HG02885 (cell line): Measurements from ENCODE around the gene DPP7.
A peak's percentile ranks its signal among the peaks of the same experiment; 100 is the strongest.

ENCODE experiments used
- ATAC-seq: cut with Tn5 transposase; IDR thresholded peaks from one replicate; pipeline ENCODE4 v1.9.1; 2021; ENCODE audit warnings: mild to moderate bottlenecking; ENCODE audit not compliant: unreplicated experiment, poor library complexity

Gene DPP7

DNA sequence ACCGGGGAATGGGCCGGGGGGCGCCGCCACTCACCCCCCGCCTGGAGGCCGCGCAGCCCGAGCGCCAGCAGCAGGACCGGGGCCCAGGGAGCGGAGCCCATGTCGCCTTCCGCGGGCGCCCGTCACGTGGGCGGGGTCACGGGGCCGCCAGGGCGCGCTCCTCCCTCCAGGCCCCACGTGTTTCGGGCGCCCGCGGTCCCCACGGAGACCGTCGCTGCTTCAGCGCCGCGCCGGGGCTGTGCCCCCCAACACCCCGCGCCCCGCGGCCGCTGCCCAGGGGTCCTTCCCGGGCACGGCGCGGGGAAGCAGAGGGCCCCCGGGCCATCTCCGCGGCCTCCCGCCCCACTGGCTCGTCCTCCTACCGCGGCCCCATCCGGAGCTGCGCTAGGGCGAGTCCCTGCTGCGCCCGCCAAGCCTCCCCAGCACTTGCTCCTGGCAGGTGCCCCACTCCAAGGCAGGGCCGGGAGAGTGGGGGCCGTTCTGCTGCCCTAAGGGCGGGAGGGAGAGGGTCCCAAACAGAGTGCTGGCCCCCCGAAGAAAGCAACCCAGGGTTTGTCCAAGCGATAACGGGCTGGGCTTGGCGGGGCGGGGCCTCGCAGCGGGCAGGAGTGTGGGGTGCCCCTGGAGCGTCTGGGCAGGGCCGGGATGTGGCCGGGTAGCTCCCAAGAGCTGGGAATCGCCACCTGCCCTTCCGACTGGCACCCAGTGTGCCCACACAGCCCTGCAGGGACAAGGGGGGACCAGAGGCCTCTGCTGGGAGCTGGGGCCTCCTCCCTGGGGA lies at the start of gene DPP7:
Gene DPP7 (minus strand): TSS at position 121 of the 781 bp plus-strand sequence. CDS start 20 bp downstream, at position 101.
- ATAC-seq: peak; percentile 82

DNA sequence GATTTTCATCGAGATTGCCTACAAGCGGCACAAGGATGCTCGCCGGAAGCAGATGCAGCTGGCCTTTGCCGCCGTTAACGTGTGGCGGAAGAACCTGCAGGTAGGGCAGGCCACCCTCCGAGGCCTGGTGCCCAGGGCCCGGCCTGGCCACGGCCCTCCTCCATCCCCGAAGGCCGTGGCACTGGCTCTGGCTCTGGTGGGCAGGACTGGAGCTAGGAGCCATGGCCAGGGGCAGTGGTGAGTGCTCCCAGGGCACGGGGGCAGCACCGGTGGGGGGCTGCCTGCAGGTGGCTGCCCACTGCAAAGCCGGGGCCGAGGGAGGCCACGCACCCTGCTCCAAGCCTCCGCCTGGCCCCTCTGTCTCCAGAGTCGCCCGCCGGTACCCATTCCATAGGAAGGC lies 49.3 kb upstream of the DPP7 start:
- no peak for ATAC-seq

GRCh38 chr9:137163365-137163715 lies 48.8 kb upstream of the DPP7 start:
- no peak for ATAC-seq

DNA sequence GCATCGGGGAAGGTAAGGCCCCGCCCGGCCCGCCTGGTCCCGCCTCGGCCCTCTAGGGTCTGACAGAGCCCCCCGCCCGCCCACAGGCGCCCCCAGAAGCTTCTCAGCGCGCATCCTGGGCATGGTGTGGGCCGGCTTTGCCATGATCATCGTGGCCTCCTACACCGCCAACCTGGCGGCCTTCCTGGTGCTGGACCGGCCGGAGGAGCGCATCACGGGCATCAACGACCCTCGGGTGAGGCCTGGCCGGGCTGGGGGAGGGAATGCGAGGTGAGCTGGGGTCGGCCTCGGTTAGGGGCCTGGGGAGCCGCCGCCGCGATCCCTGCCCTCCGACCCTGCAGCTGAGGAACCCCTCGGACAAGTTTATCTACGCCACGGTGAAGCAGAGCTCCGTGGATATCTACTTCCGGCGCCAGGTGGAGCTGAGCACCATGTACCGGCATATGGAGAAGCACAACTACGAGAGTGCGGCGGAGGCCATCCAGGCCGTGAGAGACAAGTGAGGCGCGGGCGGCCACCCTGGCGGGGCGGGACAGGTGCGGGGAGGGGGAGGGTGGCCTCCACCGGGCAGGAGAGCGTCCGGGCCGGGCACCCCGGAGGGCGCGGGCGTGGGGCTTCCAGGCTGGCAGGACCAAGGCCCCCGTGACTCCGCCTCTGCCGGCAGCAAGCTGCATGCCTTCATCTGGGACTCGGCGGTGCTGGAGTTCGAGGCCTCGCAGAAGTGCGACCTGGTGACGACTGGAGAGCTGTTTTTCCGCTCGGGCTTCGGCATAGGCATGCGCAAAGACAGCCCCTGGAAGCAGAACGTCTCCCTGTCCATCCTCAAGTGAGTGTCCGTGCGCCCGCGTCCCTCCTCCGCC lies 48.2 kb upstream of the DPP7 start:
- ATAC-seq: no peak

DNA sequence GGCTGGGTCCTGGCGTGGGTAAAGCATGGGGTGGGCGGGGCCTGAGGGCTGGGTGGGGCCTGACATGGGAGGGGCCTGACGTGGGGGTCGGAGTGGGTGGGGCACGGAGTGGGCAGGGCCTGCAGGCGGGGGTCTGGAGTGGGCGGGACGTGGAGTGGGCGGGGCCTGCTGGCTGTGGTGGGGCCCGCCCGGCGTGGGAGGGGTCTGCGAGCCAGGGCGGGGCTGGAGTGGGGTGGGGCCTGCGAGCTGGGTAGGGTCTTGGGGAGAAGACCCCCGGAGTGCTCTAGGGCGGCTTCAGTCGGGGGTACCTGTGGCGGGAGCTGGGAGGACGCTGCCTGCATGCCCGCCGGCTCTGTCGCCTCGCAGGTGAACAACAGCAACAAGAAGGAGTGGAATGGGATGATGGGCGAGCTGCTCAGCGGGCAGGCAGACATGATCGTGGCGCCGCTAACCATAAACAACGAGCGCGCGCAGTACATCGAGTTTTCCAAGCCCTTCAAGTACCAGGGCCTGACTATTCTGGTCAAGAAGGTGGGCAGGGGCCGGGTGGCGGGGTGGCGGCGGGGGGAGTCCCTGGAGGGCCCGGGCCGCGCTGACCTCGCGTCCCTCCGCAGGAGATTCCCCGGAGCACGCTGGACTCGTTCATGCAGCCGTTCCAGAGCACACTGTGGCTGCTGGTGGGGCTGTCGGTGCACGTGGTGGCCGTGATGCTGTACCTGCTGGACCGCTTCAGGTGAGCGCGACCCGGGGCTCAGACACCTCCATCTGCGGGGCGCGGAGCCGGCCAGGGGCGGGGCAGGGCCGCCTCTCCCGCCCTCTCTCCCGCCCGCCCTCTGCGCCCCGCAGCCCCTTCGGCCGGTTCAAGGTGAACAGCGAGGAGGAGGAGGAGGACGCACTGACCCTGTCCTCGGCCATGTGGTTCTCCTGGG lies 47.3 kb upstream of the DPP7 start:
- ATAC-seq: no peak

DNA sequence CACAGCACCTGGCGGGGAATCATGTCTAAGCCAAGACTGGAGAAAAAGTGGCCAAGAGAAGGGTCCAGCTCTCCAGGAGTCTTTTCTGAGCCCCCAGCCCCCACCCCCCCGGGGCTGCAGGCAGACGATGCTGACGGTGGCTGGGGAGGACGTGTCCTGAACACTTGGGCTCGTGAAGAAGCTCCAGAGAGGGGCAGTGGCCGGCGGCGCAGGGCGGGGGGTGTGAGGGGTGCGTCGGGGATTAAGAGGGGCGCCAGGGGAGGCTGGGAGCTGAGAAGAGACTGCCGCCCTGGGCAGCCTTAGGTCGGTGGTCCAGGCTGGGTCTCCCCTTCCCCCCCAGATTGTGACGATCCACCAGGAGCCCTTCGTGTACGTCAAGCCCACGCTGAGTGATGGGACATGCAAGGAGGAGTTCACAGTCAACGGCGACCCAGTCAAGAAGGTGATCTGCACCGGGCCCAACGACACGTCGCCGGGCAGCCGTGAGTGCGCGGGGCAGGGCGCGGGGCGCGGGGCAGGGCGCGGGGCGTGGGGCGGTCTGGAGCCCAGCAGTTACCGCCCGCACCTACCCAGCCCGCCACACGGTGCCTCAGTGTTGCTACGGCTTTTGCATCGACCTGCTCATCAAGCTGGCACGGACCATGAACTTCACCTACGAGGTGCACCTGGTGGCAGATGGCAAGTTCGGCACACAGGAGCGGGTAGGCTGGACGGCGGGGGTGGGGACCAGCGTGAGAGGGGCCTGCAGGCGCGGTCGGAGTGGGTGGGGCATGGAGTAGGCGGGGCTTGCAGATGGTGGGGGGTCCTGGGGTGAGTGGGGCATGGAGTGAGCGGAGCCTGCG lies 46.4 kb upstream of the DPP7 start:
- no peak for ATAC-seq

GRCh38 chr9:137160054-137160425 lies 45.5 kb upstream of the DPP7 start:
- ATAC-seq: no peak

GRCh38 chr9:137159105-137160053 lies 44.8 kb upstream of the DPP7 start:
- no peak for ATAC-seq

DNA sequence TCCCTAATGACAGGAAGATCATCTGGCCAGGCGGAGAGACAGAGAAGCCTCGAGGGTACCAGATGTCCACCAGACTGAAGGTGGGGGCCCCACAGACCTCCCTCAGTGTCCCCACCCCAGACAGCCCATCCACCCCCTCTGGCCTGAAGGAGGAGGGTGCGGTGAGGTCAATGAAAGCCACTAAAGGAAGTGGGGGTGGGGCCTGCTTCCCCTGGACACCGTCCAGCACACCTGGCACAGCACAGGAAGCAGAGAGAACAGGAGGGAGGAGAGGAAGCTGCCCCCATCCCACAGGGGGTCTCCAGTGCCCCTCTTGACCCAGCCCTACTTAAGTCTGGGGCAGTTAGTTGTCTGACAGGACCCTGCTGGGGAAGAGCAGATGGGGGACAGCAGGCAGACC lies 44.1 kb upstream of the DPP7 start:
- ATAC-seq: no peak

DNA sequence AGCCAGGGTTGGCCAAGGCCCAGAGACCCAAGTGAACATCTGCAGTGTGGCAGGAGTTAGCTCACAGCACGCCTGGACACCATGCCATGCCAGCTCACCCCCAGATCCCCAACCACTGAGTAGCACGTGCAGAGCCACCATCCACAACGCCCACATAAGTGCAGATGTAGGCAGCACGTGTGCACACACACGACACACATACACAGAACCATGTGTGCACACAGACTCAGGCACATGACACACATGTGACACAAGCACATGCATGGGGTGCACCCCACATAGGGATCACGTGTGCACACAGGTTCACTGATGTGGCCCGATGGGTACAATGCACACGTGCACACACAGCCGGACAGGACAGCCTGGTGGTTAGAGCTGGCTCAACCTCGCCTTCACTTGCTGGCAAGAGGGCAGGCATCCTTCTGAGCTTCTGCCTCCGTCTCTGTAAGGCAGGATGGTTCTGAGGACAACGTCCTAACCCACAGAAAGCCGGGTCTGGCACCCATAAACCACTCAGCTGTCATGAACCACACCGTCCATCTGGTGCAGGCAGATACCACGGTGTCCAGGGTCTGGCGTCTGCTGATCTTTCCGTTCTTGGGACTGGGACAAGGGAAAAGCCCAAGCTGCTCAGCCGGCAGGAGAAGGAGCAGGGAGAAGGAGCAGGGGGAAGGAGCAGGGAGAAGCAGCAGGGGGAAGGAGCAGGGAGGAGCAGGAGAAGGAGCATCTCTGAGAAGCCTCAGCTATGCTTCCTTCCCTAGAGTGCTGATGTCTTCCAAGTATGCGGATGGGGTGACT lies 43.3 kb upstream of the DPP7 start:
- no peak for ATAC-seq

DNA sequence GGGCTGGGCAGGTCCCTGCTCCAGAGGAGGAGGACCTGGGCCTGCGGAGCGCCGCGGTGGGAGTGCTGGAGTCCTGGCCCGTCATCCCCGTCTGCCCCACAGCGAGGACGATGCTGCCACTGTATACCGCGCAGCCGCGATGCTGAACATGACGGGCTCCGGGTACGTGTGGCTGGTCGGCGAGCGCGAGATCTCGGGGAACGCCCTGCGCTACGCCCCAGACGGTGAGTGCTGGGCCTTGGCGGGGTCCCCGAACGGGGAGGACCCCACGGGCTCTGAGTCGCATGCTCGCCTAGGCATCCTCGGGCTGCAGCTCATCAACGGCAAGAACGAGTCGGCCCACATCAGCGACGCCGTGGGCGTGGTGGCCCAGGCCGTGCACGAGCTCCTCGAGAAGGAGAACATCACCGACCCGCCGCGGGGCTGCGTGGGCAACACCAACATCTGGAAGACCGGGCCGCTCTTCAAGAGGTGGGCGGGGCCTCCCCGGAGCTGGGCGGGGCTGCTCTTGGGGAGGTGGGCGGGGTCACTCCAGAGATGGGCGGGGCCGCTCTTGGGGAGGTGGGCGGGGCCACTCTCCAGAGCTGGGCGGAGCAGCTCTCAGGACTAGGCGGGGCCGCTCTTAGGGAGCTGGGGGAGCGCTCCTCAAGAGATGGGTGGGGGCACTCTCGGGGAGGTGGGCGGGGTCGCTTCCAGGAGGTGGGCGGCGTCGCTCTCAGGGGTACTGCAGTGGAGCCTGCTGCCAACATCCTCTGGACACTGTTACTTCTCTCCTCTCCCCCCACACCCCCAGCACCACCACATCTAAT lies 42.2 kb upstream of the DPP7 start:
- ATAC-seq: no peak

- ATAC-seq: no peak
Measured at GRCh38 chr9:137152844-137153405, 38.4 kb upstream of the DPP7 start.

GRCh38 chr9:137150617-137151457 lies 36.3 kb upstream of the DPP7 start:
- peak; percentile 61 for ATAC-seq

DNA sequence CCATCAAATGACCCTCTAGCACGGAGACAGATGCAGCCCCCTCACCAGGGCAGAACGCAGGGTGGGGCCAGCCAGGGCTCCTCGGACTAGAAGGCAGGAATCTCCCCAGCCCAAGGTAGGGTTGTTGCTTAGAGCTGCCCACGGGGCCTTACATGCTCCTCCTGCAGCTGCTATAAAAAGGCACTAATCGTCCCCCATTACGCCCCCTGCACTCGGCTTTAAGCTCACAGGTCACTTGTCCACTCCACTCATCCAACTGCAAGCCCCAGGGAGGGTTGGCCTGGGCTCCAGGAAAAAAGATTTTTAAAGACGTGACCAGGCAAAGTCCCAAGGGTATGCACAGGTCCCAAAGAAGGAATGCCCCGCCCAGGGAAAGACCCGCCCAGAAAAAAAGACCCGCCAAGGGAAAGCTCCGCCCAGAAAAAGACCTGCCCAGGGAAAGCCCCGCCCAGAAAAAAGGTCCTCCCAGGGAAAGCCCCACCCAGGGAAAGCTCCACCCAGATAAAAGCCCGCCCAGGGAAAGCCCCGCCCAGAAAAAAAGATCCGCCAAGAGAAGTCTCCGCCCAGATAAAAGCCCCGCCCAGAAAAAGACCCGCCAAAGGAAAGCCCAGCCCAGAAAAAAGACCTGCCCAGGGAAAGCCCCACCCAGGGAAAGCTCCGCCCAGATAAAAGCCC lies 35.5 kb upstream of the DPP7 start:
- peak; percentile 28 for ATAC-seq

DNA sequence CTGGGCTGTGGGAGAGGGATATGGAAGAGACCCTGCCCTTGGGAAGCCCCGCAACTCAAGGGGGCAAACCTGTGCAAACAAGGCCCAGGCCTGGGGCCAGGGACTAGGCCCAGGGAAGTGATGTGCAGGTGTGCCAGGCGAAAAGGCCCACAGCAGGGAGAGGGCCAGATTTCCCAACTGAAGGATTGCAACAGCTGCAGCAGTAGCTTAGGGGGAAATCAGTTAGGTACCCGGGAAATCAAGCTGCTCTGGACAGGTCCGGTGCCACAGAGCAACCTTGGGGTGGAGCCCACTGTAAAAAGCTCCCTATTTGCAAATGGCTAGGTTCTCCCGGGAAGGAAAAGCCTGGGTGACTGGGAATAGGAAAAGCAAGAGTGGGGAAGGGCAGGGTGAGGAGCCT lies 34.8 kb upstream of the DPP7 start:
- ATAC-seq: no peak
